ENCODE results near the gene INTS3. TPM values are rescaled to one million over a fixed set of nuclear protein-coding genes. Genes with fewer than 3 reads are reported as not detected.
A peak's percentile ranks its signal among the peaks of the same experiment; 100 is the strongest.

Gene INTS3
- total and polyA plus RNA-seq, 10 of the 15 experiments (the other 5 are each of a cell fraction or from before 2014, with no cell fraction given), result 12.6 to 87.4 (median 30.8) TPM

DNA sequence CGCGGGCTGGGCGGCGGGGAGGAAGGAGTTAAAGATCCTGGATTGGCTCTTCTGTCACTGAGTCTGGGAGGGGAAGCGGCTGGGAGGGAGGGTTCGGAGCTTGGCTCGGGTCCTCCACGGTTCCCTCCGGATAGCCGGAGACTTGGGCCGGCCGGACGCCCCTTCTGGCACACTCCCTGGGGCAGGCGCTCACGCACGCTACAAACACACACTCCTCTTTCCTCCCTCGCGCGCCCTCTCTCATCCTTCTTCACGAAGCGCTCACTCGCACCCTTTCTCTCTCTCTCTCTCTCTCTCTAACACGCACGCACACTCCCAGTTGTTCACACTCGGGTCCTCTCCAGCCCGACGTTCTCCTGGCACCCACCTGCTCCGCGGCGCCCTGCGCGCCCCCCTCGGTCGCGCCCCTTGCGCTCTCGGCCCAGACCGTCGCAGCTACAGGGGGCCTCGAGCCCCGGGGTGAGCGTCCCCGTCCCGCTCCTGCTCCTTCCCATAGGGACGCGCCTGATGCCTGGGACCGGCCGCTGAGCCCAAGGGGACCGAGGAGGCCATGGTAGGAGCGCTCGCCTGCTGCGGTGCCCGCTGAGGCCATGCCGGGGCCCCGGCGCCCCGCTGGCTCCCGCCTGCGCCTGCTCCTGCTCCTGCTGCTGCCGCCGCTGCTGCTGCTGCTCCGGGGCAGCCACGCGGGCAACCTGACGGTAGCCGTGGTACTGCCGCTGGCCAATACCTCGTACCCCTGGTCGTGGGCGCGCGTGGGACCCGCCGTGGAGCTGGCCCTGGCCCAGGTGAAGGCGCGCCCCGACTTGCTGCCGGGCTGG lies 49.1 kb upstream of the INTS3 start, which contains the start of gene NPR1:
Gene NPR1, plus strand, starts transcription at position 170 of the 818 bp plus-strand sequence. Its CDS starts 421 bp downstream, at position 591.
- intact Hi-C loops (cut with micrococcal nuclease; ENCODE audit: unreplicated experiment), result loop anchor here (2.0 kb wide), 1 partner anchor 308 kb away; the partner anchor contains the start of gene RAB13
- DNase-seq (ENCODE audit: low read depth, low spot score) (no peak), ATAC-seq (peak; percentile 61), FAIRE-seq (no peak)
- BruUV-seq (replicated peaks), result no TSS peak
- CTCF ChIA-PET, result interaction anchor here (1.0 to 6.9 kb wide), 13 partner anchors 15 to 307 kb away, joined by 3 to 84 read pairs (median 5); partner anchors contain the start of gene RAB13
- RAD21 ChIA-PET (ENCODE audit: unreplicated experiment), result interaction anchor here (0.6 to 1.9 kb wide), 7 partner anchors 53 to 1372 kb away, joined by 3 to 6 read pairs (median 4); partner anchors contain the start of genes ADAM15 and SLC27A3
- Histone ChIP-seq H3K27me3 (replicated peaks in 1 of 2; ENCODE audit: control insufficient read depth in 2 of 2, insufficient read depth in 2 of 2, low read length in 1 of 2) (peaks cover 14 to 23% of the 10 kb centered on the region in 2 experiments), H3K4me2 (ENCODE audit: control insufficient read depth, insufficient read depth) (peak within 1 kb of the TSS; percentile 90), H2AFZ (ENCODE audit: control insufficient read depth, low read depth, low read length) (peak within 1 kb of the TSS; percentile 65), H3K4me1 (ENCODE audit: control insufficient read depth, insufficient read depth, low read length) (peaks cover 16% of the 10 kb centered on the region), H3K36me3 (ENCODE audit: control insufficient read depth in 2 of 2, insufficient read depth in 2 of 2, low read length in 1 of 2) (no peaks in the 10 kb centered on the region), H3K9me3 (replicated peaks; ENCODE audit: control insufficient read depth, insufficient read depth, low read length) (no peaks in the 10 kb centered on the region; the same call in 2 of the 3 replicates), H3K4me3 (peak within 1 kb of the TSS; percentile 47; the same call in 1 of the 2 replicates), H3K9ac (ENCODE audit: control insufficient read depth, insufficient read depth, low read length) (no peak within 1 kb of the TSS; the same call in 1 of the 2 replicates), H3K27ac (ENCODE audit: control insufficient read depth, insufficient read depth) (no peak within 1 kb of the TSS), H4K20me1 (ENCODE audit: control insufficient read depth, insufficient read depth) (no peaks in the 10 kb centered on the region; the same call in 1 of the 2 replicates), H3K79me2 (ENCODE audit: control insufficient read depth, insufficient read depth, low read length) (no peaks in the 10 kb centered on the region)
- SMC1A ChIA-PET (ENCODE audit: uncharacterized antibody, unreplicated experiment), result interaction anchor here (0.7 to 6.3 kb wide), 13 partner anchors 63 to 308 kb away, joined by 3 to 55 read pairs (median 4); partner anchors contain the start of gene RAB13
- in situ Hi-C loops (cut with MboI), result loop anchor here (5.0 kb wide), 2 partner anchors 69 to 309 kb away; partner anchors contain the start of gene RAB13
- POLR2A ChIA-PET, result interaction anchor here (1.4 kb wide), 1 partner anchor 65 kb away, joined by 6 read pairs; no protein-coding TSS in a partner anchor
- WGBS (ENCODE audit: insufficient coverage, insufficient replicate concordance, low lambda C conversion rate, missing lambda C conversion rate), result 11% methylated on average over 67 of the region's 78 CpGs
- TF ChIP-seq BHLHE40 (IDR thresholded peaks at IDR 0.05; ENCODE audit: borderline replicate concordance in 1 of 2, low read depth in 2 of 2, low read length in 1 of 2) (peak in 1 of 2 experiments; percentile 29; a peak in 1 of 4 replicates), NBN (IDR thresholded peaks at IDR 0.05) (peak; percentile 67; the same call in 1 of the 2 replicates), ESRRA (IDR thresholded peaks at IDR 0.05; ENCODE audit: low read length) (no peak), TBL1XR1 (IDR thresholded peaks at IDR 0.05; ENCODE audit: low read depth, low read length) (no peak), HDAC6 (IDR thresholded peaks at IDR 0.05; ENCODE audit: unreplicated experiment) (peak; percentile 81), YY1 (IDR thresholded peaks at IDR 0.05; ENCODE audit: low read depth, low read length) (0 out of 2 replicates have a peak, but pooled peaks have one; percentile 2), HDGF (IDR thresholded peaks at IDR 0.05) (peak; percentile 35; the same call in 1 of the 2 replicates), GATAD2B (conservative IDR thresholded peaks at IDR 0.05; ENCODE audit: low read depth) (peak; percentile 27; the same call in 1 of the 2 replicates), CEBPB (IDR thresholded peaks at IDR 0.05; ENCODE audit: borderline replicate concordance in 1 of 2, low read depth in 2 of 2, low read length in 2 of 2) (no peak), SUZ12 (IDR thresholded peaks at IDR 0.05; ENCODE audit: unreplicated experiment) (peak; percentile 88), EZH2 (IDR thresholded peaks at IDR 0.05; ENCODE audit: borderline replicate concordance, control insufficient read depth, low read depth, low read length) (no peak), KLF5 (IDR thresholded peaks at IDR 0.05; ENCODE audit: partially characterized antibody) (no peak)

Measured in GM12878 (cell line).